Central memory CD8-positive, alpha-beta T cell (primary cell): ENCODE measurements around the gene HBP1.
"Not testable (repeated sequence)": the region's sequence is repeated elsewhere in the genome, so short reads cannot be mapped to it uniquely, and the experiment has no call there.

ENCODE experiments used
- ATAC-seq: fragments of 150-1000 bp; cut with Tn5 transposase; replicated peaks from 2 replicates; pipeline ENCODE4 v1.10.0; 2022; ENCODE audit warnings: mild to moderate bottlenecking, moderate FRiP score, moderate number of reproducible peaks; ENCODE audit not compliant: poor library complexity, severe bottlenecking; ENCODE audit errors: extremely low read depth
- DNase-seq, 2 donors: peaks; one replicate each; pipeline ENCODE4 v3.0.0; 2021; ENCODE audit warnings: low spot score in 2 of 2
- H3K27ac Mint-ChIP-seq: one replicate; pipeline ENCODE4 v1.8.0; 2022; ENCODE audit warnings: low read depth, mild to moderate bottlenecking, moderate library complexity, mixed read lengths
- H3K27me3 Mint-ChIP-seq: one replicate; pipeline ENCODE4 v1.8.0; 2022; ENCODE audit warnings: mixed read lengths
- H3K36me3 Mint-ChIP-seq: one replicate; pipeline ENCODE4 v1.8.0; 2022; ENCODE audit warnings: mild to moderate bottlenecking, moderate library complexity, mixed read lengths; ENCODE audit not compliant: insufficient read depth
- H3K4me1 Mint-ChIP-seq: one replicate; pipeline ENCODE4 v1.8.0; 2022; ENCODE audit warnings: mixed read lengths
- H3K4me3 Mint-ChIP-seq: one replicate; pipeline ENCODE4 v1.8.0; 2022; ENCODE audit warnings: mild to moderate bottlenecking, moderate library complexity, mixed read lengths
- H3K9me3 Mint-ChIP-seq: one replicate; pipeline ENCODE4 v1.8.0; 2022; ENCODE audit warnings: mixed read lengths

The HBP1 gene

DNA sequence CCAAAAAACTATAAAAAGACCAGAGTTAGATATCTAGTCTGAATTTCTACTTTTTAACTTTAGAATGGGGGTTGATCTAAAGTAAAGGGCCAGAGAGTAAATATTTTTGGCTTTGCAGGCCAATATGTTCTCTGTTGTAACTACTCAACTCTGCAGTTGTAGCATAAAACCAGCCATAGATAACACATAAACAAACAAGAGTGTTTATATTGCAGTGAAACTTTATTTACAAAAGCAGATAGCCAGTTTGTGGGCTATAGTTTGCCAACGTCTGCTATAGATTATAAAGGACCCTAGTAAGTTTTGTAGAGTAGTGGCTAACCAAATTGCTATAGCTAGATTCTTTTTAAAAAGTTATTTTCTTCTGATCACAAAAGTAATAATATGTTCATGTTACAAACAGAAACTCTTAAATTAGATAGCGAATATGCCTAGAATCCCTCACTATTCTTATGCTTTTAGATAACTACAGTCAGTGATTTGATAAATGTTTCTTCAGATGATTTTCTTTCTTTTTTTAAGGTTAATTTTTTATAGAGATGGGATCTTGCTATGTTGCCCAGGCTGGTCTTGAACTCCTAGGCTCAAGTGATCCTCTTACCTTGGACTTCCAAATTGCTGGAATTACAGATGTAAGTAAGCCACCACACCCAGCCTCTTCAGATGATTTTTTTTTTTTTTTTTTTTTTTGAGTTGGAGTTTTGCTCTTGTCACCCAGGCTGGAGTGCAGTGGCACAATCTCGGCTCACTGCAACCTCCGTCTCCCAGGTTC lies 23.6 kb upstream of the HBP1 start:
- Mint-ChIP-seq H3K36me3 (no peaks in the 10 kb centered on the region), H3K9me3 (no peaks in the 10 kb centered on the region), H3K27ac (no peak overlapping the region), H3K4me1 (no peaks in the 10 kb centered on the region), H3K27me3 (no peaks in the 10 kb centered on the region), H3K4me3 (no peak overlapping the region)
- DNase-seq: no peak
- no peak for ATAC-seq

DNA sequence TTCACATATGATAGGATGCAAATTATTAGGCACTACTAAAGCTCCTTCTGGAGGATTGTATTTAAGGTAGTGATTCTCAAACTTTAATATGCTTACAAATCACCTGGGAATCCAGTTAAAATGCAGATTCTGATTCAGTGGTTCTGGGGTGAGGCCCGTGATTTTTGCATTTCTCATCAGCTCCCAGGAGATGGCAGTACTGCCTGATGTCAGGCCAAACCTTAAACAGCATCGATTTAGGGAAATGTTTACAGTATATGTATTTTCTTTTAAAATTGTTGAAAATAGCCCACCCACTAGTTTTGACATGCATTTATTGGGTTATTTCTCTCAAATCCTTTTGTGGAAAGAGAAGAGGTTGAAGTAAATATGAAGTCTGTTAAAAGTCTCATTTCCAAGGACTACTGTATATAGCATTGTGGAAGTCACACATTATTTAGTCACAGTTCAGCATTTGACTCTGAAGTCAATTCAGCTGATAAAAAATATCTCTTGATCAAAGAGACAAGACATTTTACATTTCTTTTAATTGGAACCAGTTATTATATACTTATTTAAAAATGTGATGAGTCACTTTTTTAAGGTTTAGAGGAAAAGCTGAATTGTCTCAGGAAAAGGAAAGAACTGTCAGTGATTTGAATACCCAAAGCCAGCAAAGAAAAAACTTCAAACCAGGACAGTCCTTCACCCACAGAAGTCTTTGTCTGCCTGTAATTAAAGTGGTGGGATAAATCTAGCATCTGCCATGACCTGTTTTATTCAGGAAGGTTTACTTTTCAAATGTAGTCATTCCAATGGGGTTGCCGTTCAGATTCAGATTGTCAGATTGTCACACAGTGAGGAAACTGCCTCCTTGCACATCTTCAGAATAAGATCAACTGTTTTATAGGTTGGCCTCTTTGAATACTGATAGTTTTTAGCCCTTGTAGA lies 21.1 kb upstream of the HBP1 start:
- Mint-ChIP-seq H3K36me3 (no peaks in the 10 kb centered on the region), H3K27me3 (no peaks in the 10 kb centered on the region), H3K4me1 (no peaks in the 10 kb centered on the region), H3K27ac (no peak overlapping the region), H3K4me3 (no peak overlapping the region), H3K9me3 (no peaks in the 10 kb centered on the region)
- DNase-seq (no peak), ATAC-seq (peak; percentile 67)

DNA sequence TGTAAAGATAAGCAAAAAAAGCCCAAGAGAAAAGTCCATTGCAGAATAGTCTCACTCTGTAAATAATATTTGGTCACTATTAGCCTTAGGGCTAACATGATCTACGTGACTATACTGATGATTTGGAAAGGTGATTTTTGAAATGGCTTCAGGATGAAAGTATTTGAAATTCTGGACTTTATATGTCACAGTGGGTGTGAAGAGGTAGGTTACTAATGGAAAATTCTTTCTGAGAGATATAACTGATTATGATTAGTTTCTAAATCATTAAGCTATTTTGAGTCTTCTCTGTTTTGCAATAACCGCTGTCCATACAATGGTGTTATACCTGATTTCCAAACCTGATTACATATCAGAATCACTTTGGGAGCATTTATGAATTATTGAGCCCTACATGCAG lies 20.1 kb upstream of the HBP1 start:
- Mint-ChIP-seq H3K27me3 (peaks cover 4% of the 10 kb centered on the region), H3K4me1 (no peaks in the 10 kb centered on the region), H3K9me3 (no peaks in the 10 kb centered on the region), H3K36me3 (no peaks in the 10 kb centered on the region), H3K27ac (no peak overlapping the region), H3K4me3 (no peak overlapping the region)
- no peak for ATAC-seq
- DNase-seq: no peak

DNA sequence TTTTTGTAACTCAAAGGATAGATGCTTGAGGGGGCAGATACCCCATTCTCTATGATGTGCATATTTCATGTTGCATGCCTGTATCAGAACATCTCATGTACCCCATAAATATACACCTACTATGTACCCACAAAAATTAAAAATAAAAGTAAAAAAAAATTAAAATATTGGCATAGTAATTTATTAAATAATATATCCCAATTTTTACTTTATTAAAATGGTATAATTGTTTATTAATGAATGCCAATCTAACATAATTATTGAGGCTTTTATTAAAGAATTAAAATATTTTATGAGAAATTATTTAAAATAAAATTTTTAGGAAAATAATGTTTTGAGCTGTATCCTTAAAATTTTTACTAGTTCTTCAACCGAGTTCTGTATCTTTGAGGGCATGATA lies 18.9 kb upstream of the HBP1 start:
- H3K4me3 Mint-ChIP-seq: no peak overlapping the region
- peaks cover 9% of the 10 kb centered on the region for H3K27me3 Mint-ChIP-seq
- no peaks in the 10 kb centered on the region for H3K36me3 Mint-ChIP-seq
- H3K27ac Mint-ChIP-seq: no peak overlapping the region
- no peaks in the 10 kb centered on the region for H3K9me3 Mint-ChIP-seq
- ATAC-seq: no peak
- no peaks in the 10 kb centered on the region for H3K4me1 Mint-ChIP-seq
- no peak for DNase-seq

DNA sequence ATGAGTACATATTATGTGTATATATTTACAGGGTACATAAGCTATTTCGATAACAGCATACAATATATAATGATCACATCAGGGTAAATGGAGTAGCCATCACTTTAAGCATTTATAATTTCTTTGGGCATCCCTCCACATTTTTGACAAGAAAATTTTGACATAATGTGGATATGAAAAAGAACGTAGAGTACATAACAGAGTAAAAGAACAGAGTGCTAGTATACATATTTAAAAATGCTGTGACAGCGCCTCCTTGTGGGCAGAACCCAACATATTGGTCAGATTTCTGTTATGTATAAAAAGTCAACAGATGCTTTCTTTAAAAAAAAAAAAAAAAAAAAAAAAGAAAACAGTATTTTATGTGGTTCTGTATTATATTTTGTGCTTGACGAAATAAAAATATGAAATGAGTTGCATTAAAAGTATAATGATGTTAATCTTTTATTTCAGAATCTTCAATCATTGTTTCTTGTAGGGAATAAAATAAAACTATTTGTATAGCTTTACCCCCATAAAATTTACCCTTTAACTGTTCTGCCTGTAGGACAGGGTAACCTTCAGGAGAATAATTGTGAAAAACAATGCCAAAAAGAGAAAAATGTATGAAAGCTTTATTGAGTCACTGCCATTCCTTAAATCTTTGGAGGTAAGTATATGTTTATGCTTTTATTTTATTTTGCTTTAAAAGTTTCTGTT lies 18.3 kb upstream of the HBP1 start:
- H3K4me3 Mint-ChIP-seq: no peak overlapping the region
- peak; percentile 75 for ATAC-seq
- H3K27me3 Mint-ChIP-seq: peaks cover 9% of the 10 kb centered on the region
- DNase-seq: peak; percentile 62 to 71
- H3K27ac Mint-ChIP-seq: no peak overlapping the region
- no peaks in the 10 kb centered on the region for H3K36me3 Mint-ChIP-seq
- no peaks in the 10 kb centered on the region for H3K4me1 Mint-ChIP-seq
- no peaks in the 10 kb centered on the region for H3K9me3 Mint-ChIP-seq

DNA sequence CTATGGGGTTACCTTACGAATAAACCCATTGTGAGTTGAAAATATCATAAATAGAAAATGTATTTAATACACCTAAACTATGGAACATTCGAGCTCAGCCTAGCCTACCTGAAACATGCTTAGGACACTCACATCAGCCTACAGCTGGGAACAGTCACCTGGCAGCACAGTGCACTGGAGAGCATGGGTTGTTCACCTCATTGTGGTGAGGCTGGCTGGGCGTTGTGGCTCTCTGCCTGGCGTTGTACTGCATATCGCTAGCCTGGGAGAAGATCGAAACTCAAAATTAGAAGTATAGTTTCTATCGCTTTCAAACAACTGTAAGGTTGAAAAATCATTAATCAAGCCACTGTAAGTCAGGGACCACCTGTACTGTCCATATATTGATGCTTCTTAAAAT lies 17.3 kb upstream of the HBP1 start:
- no peak for DNase-seq
- Mint-ChIP-seq H3K27me3 (peaks cover 9% of the 10 kb centered on the region), H3K9me3 (no peaks in the 10 kb centered on the region), H3K4me3 (no peak overlapping the region), H3K27ac (no peak overlapping the region), H3K36me3 (no peaks in the 10 kb centered on the region), H3K4me1 (no peaks in the 10 kb centered on the region)
- no peak for ATAC-seq

DNA sequence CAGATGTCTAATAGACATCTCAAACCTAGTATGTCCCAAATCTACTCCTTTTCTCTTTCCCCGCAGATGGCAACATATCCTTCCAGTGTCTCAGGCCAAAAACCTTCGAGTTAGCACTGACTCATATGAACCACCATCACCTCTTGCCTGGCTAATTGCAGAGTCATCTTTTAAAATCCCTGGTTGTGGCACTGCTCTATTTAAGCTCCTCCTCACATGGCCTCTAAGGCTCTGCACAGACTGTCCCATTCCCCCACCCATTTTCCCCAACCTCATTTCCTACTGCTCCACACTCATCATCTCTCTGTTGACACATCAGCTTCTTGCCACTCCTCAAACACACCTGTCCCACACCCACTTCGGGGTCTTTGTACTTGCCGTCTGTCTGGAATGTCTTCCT lies 16.8 kb upstream of the HBP1 start:
- ATAC-seq (no peak), DNase-seq (no peak)
- H3K36me3 Mint-ChIP-seq: no peaks in the 10 kb centered on the region
- no peaks in the 10 kb centered on the region for H3K9me3 Mint-ChIP-seq
- H3K27me3 Mint-ChIP-seq: peaks cover 9% of the 10 kb centered on the region
- H3K27ac Mint-ChIP-seq: no peak overlapping the region
- no peaks in the 10 kb centered on the region for H3K4me1 Mint-ChIP-seq
- no peak overlapping the region for H3K4me3 Mint-ChIP-seq

DNA sequence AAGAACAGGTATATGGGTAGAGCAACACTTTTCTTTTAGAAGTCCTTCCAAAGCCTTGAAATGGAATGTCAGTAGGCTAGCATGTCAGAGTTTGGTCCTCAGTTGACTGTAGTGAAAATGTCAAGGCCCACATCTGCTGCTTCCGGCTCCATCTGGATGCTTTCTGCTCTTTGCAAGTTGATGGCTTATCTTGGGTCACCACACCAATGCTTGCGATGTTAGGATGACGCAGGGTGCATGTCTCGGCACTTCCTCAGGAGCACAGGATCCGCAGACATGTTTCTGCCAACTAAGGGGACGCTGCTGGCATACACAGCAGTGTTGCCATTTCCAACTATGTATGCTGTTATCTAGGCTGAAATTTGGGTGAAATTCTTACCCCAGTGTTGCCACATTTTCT lies 14.0 kb upstream of the HBP1 start:
- H3K9me3 Mint-ChIP-seq: no peaks in the 10 kb centered on the region
- no peak overlapping the region for H3K4me3 Mint-ChIP-seq
- peaks cover 9% of the 10 kb centered on the region for H3K27me3 Mint-ChIP-seq
- no peak for ATAC-seq
- no peaks in the 10 kb centered on the region for H3K4me1 Mint-ChIP-seq
- no peak overlapping the region for H3K27ac Mint-ChIP-seq
- H3K36me3 Mint-ChIP-seq: no peaks in the 10 kb centered on the region
- DNase-seq: no peak

DNA sequence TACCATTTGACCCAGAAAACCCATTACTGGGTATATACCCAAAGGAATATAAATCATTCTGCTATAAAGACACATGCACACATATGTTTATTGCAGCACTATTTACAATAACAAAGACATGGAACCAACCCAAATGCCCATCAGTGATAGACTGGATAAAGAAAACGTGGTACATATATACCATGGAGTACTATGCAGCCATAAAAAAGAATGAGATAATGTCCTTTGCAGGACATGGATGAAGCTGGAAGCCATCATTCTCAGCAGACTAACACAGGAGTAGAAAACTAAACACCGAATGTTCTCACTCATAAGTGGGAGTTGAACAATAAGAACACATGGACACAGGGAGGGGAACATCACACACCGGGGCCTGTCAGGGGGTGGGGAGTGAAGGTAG lies 13.1 kb upstream of the HBP1 start:
- not testable (repeated sequence) for H3K36me3 Mint-ChIP-seq, H3K27ac Mint-ChIP-seq, DNase-seq, H3K4me1 Mint-ChIP-seq, H3K4me3 Mint-ChIP-seq, ATAC-seq, H3K27me3 Mint-ChIP-seq, H3K9me3 Mint-ChIP-seq

DNA sequence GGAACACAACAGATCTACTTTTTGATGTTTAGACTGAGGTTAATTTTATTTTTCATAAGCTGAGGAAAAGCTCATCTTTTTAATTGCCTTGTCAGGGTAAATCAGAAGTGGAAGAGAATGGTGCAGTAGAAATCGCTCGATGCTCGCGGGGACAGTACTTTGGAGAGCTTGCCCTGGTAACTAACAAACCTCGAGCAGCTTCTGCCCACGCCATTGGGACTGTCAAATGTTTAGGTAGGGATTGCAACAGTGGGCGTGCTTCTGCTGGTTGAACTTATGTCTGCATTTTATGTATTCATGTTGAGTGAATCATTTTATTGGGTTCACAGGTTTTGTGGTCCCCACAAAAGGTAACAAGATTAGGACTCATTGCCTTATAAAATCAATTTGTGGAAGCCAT lies 11.7 kb upstream of the HBP1 start:
- H3K36me3 Mint-ChIP-seq: no peaks in the 10 kb centered on the region
- H3K27me3 Mint-ChIP-seq: peaks cover 9% of the 10 kb centered on the region
- no peaks in the 10 kb centered on the region for H3K4me1 Mint-ChIP-seq
- DNase-seq: no peak
- ATAC-seq: no peak
- H3K9me3 Mint-ChIP-seq: no peaks in the 10 kb centered on the region
- no peak overlapping the region for H3K27ac Mint-ChIP-seq
- no peak overlapping the region for H3K4me3 Mint-ChIP-seq

DNA sequence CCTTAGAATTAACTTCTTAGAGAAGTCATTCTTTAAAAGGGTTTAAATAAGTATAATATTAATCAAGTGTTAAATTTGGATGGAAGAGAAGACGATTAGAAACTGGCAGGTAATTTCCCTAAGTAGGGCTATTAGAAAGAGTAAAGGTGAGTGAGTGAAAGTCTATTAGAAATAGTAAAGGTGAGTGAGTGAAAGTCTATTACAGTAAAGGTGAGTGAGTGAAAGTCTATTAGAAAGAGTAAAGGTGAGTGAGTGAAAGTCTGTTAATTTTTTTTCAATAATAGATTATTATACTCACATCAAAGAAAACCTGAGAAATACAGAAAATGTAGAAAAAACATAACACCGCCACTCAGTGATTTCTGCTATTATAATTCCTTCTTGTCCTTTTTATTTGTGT lies 10.8 kb upstream of the HBP1 start:
- H3K27ac Mint-ChIP-seq: no peak overlapping the region
- H3K4me3 Mint-ChIP-seq: no peak overlapping the region
- no peaks in the 10 kb centered on the region for H3K4me1 Mint-ChIP-seq

DNA sequence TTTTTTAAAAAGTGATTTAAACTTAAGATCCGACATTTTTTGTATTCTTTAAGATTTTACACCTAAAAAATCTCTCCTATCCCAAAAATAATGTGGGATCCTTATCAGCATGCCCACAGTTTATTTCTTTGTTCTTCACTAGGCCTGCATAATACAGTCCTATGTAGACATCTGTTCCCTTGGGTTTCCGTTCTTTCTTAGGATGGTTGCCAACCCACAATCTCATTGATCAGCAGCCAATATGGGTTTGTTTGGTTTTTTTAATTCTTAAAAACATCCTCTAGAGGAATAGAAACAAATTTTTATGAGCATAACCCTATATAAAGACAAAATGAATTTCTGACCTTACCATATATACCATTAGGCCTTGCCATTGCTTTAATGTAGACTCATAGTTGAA lies 8.4 kb upstream of the HBP1 start:
- DNase-seq: no peak
- ATAC-seq: no peak
- no peak overlapping the region for H3K27ac Mint-ChIP-seq
- H3K36me3 Mint-ChIP-seq: no peaks in the 10 kb centered on the region
- no peaks in the 10 kb centered on the region for H3K9me3 Mint-ChIP-seq
- no peaks in the 10 kb centered on the region for H3K4me1 Mint-ChIP-seq
- H3K4me3 Mint-ChIP-seq: no peak overlapping the region
- no peaks in the 10 kb centered on the region for H3K27me3 Mint-ChIP-seq

More for the DNA sequence above, 10.8 kb upstream of the HBP1 start:
- Mint-ChIP-seq H3K27me3 (peaks cover 9% of the 10 kb centered on the region), H3K36me3 (no peaks in the 10 kb centered on the region), H3K9me3 (no peaks in the 10 kb centered on the region)
- DNase-seq (no peak), ATAC-seq (no peak)
